PC-3 (cell line): ENCODE measurements around the gene RPL31. TPM values are rescaled to one million over a fixed set of nuclear protein-coding genes. Genes with fewer than 3 reads are reported as not detected.

Experiments used
- ATAC-seq: fragments of 200-7000 bp; cut with Tn5 transposase; 2 replicates; pipeline ENCODE4 v1.9.1; 2020; ENCODE audit warnings: mild to moderate bottlenecking, moderate library complexity
- BruUV-seq: library from RNA; stranded (reverse); fragments of 400-500 nt; replicated peaks from 2 replicates; lab custom pipeline; 2021; lab: Mats Ljungman, UMichigan
- CTCF ChIA-PET: fragments of 300-600 bp; sonication (Branson Sonifier 250); formaldehyde crosslinking; loops from one replicate; lab custom pipeline; 2022; ENCODE audit warnings: antibody characterized with exemption; lab: Charles Lee
- POLR2A ChIA-PET: fragments of 300-600 bp; sonication (Branson Sonifier 250); formaldehyde crosslinking; loops from one replicate; lab custom pipeline; 2022; ENCODE audit warnings: antibody characterized with exemption; ENCODE audit not compliant: unreplicated experiment; lab: Charles Lee
- DNase-seq: peaks from one replicate; pipeline ENCODE4 v3.0.0-alpha.2; 2015
- H2AFZ ChIP-seq: fragments of 300-600 bp; sonication (generic); 2 replicates; pipeline ENCODE4 v1.6.0; 2016; ENCODE audit warnings: antibody characterized with exemption, low read length
- H3F3A ChIP-seq: fragments of 300-600 bp; sonication (generic); one replicate; pipeline ENCODE4 v1.6.0; 2017; ENCODE audit warnings: antibody characterized with exemption, low read length, control low read depth, mild to moderate bottlenecking; ENCODE audit not compliant: unreplicated experiment
- H3K27ac ChIP-seq: fragments of 300-600 bp; sonication (generic); 2 replicates; pipeline ENCODE4 v1.5.1; 2016; ENCODE audit warnings: mild to moderate bottlenecking, low read length
- H3K27me3 ChIP-seq: fragments of 300-600 bp; sonication (generic); 2 replicates; pipeline ENCODE4 v1.6.1; 2016; ENCODE audit warnings: low read length, mixed read lengths
- H3K36me3 ChIP-seq: fragments of 300-600 bp; sonication (generic); 2 replicates; pipeline ENCODE4 v1.6.1; 2016; ENCODE audit warnings: low read depth, mixed run types, low read length, mixed read lengths
- H3K4me1 ChIP-seq: fragments of 300-600 bp; sonication (generic); 2 replicates; pipeline ENCODE4 v1.5.1; 2016; ENCODE audit warnings: low read length; ENCODE audit not compliant: insufficient read depth
- H3K4me2 ChIP-seq: fragments of 300-600 bp; sonication (generic); 2 replicates; pipeline ENCODE4 v1.6.0; 2016; ENCODE audit warnings: low read length
- H3K4me3 ChIP-seq: fragments of 300-600 bp; sonication (generic); 2 replicates; pipeline ENCODE4 v1.5.1; 2016; ENCODE audit warnings: mild to moderate bottlenecking, low read length, mixed read lengths
- H3K79me2 ChIP-seq: fragments of 300-600 bp; sonication (generic); 2 replicates; pipeline ENCODE4 v1.6.1; 2017; ENCODE audit warnings: low read length, mixed read lengths
- H3K9ac ChIP-seq: fragments of 300-600 bp; sonication (generic); 2 replicates; pipeline ENCODE4 v1.6.0; 2016; ENCODE audit warnings: mild to moderate bottlenecking, low read length
- H3K9me2 ChIP-seq: fragments of 300-600 bp; sonication (generic); replicated peaks from 2 replicates; pipeline ENCODE4 v1.6.1; 2016; ENCODE audit warnings: mixed run types, low read length, mixed read lengths
- H3K9me3 ChIP-seq: fragments of 300-600 bp; sonication (generic); 2 replicates; pipeline ENCODE4 v1.6.1; 2016; ENCODE audit warnings: low read length, mixed read lengths
- H4K20me1 ChIP-seq: fragments of 300-600 bp; sonication (generic); 2 replicates; pipeline ENCODE4 v1.6.1; 2016; ENCODE audit warnings: low read length, mixed read lengths
- CTCF ChIP-seq: fragments of 300-600 bp; sonication (generic); conservative IDR thresholded peaks from 2 replicates; pipeline ENCODE4 v1.5.1; 2017; ENCODE audit warnings: antibody characterized with exemption, low read depth, mild to moderate bottlenecking, low read length
- EZH2 ChIP-seq: fragments of 300-600 bp; sonication (generic); IDR thresholded peaks from one replicate; pipeline ENCODE4 v1.6.1; 2017; ENCODE audit warnings: antibody characterized with exemption, mild to moderate bottlenecking, low read length; ENCODE audit not compliant: unreplicated experiment
- EZH2phosphoT487 ChIP-seq: fragments of 300-600 bp; sonication (generic); IDR thresholded peaks from 2 replicates; pipeline ENCODE4 v1.6.1; 2018; ENCODE audit warnings: mild to moderate bottlenecking, antibody characterized with exemption, low read length, borderline replicate concordance
- intact Hi-C: fragments of 100-400 bp; cut with micrococcal nuclease; formaldehyde crosslinking; loops from 2 replicates; pipeline ENCODE4 v1.9.0; 2023
- total RNA-seq: library from RNA; depleted of rRNA; stranded (reverse); fragments of >200 nt; gene quantifications from 2 replicates; pipeline ENCODE4 v1.2.3, GENCODE V29; 2014

Gene RPL31
- total RNA-seq, 1 experiment from 2014 or later: 756 TPM

- Histone ChIP-seq H3K27me3 (no peaks in the 10 kb centered on the region), H3K27ac (no peak overlapping the region), H3K4me3 (no peak overlapping the region), H3K4me2 (no peak overlapping the region), H3K4me1 (peaks cover 34% of the 10 kb centered on the region), H3F3A (no peaks in the 10 kb centered on the region), H3K9ac (no peak overlapping the region), H2AFZ (no peak overlapping the region), H3K9me3 (no peaks in the 10 kb centered on the region), H3K36me3 (peaks cover 3% of the 10 kb centered on the region), H4K20me1 (no peaks in the 10 kb centered on the region), H3K79me2 (no peaks in the 10 kb centered on the region), H3K9me2 (no peaks in the 10 kb centered on the region)
- ChIA-PET CTCF (no interaction called here), POLR2A (interaction anchor here (0.7 kb wide), 1 partner anchor 12 kb away, joined by 3 read pairs; no protein-coding TSS in a partner anchor)
- intact Hi-C loops: no loop called here
- TF ChIP-seq EZH2: no peak
- TF ChIP-seq EZH2phosphoT487: no peak
- no peak for TF ChIP-seq CTCF
- BruUV-seq: no TSS peak
- no peak for ATAC-seq
- DNase-seq: no peak
These were observed 46.0 kb upstream of the RPL31 start for GRCh38 chr2:100956081-100956480.

GRCh38 chr2:100957996-100958653 lies 44.0 kb upstream of the RPL31 start:
- intact Hi-C loops: no loop called here
- Histone ChIP-seq H3K4me2 (peak overlapping the region; percentile 61), H3K9me2 (no peaks in the 10 kb centered on the region), H4K20me1 (no peaks in the 10 kb centered on the region), H2AFZ (no peak overlapping the region), H3K4me3 (no peak overlapping the region), H3K79me2 (no peaks in the 10 kb centered on the region), H3K4me1 (peaks cover 34% of the 10 kb centered on the region), H3F3A (no peaks in the 10 kb centered on the region), H3K27me3 (no peaks in the 10 kb centered on the region), H3K36me3 (no peaks in the 10 kb centered on the region; the same call in none of the 2 replicates), H3K9me3 (no peaks in the 10 kb centered on the region), H3K9ac (no peak overlapping the region), H3K27ac (peak overlapping the region; percentile 33)
- ATAC-seq: peak; percentile 66
- DNase-seq: peak; percentile 90
- ChIA-PET POLR2A (no interaction called here), CTCF (no interaction called here)
- no TSS peak for BruUV-seq
- no peak for TF ChIP-seq EZH2phosphoT487
- no peak for TF ChIP-seq EZH2
- TF ChIP-seq CTCF: no peak

GRCh38 chr2:100959225-100959880 lies 42.7 kb upstream of the RPL31 start:
- DNase-seq: peak; percentile 39
- no peak overlapping the region for H3K9ac ChIP-seq
- H2AFZ ChIP-seq: no peak overlapping the region
- H3F3A ChIP-seq: no peaks in the 10 kb centered on the region
- no peaks in the 10 kb centered on the region for H3K79me2 ChIP-seq
- peaks cover 34% of the 10 kb centered on the region for H3K4me1 ChIP-seq
- no peaks in the 10 kb centered on the region; the same call in none of the 2 replicates for H3K36me3 ChIP-seq
- H3K9me2 ChIP-seq: no peaks in the 10 kb centered on the region
- BruUV-seq: no TSS peak
- H3K27me3 ChIP-seq: no peaks in the 10 kb centered on the region
- ChIA-PET CTCF (no interaction called here), POLR2A (interaction anchor here (0.9 kb wide), 1 partner anchor 138 kb away, joined by 4 read pairs; no protein-coding TSS in a partner anchor)
- H3K27ac ChIP-seq: no peak overlapping the region
- H3K4me3 ChIP-seq: no peak overlapping the region
- no peak overlapping the region for H3K4me2 ChIP-seq
- no peak for ATAC-seq
- TF ChIP-seq CTCF (no peak), EZH2phosphoT487 (no peak), EZH2 (no peak)
- intact Hi-C loops: no loop called here
- H4K20me1 ChIP-seq: no peaks in the 10 kb centered on the region
- no peaks in the 10 kb centered on the region for H3K9me3 ChIP-seq
